Measurements from ENCODE around the gene RAD23A.
"Not testable (repeated sequence)": the region's sequence is repeated elsewhere in the genome, so short reads cannot be mapped to it uniquely, and the experiment has no call there.

Gene RAD23A

DNA sequence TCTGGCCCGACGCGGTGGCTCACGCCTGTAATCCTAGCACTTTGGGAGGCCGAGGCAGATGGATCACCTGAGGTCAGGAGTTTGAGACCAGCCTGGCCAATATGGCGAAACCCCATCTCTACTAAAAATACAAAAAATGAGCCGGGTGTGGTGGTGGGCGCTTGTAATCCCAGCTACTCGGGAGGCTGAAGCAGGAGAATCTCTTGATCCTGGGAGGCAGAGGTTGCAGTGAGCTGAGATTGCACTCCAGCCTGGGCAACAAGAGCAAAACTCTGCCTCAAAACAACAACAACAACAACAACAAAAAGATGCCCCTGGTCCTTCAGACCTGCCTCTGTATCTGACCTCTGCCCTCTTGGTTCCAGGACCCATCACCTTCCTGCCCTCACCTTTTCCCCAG, 9.9 kb downstream of the RAD23A start:
- DNase-seq (ENCODE audit: low read depth in 2 of 2), result not testable (repeated sequence)

DNA sequence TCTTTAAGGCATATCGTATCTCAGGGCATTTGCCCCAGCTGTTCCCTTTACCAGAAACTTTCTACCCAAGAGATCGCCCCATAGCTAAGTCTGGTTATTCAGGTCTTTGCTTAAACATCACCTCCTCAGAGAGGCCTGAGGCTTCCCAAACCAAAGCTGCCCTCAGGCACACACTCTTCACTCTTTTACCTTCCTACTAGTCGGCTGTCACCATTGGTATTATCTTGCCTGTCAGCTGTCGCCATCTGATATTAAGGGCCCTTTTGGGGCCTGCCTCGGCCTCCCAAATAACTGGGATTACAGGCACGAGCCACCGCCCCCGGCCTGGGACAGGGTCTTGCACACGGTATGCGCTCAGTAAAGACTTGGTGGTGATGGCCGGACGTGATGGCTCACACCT, 10.3 kb downstream of the RAD23A start:
- no peak for DNase-seq (ENCODE audit: low read depth in 2 of 2)

DNA sequence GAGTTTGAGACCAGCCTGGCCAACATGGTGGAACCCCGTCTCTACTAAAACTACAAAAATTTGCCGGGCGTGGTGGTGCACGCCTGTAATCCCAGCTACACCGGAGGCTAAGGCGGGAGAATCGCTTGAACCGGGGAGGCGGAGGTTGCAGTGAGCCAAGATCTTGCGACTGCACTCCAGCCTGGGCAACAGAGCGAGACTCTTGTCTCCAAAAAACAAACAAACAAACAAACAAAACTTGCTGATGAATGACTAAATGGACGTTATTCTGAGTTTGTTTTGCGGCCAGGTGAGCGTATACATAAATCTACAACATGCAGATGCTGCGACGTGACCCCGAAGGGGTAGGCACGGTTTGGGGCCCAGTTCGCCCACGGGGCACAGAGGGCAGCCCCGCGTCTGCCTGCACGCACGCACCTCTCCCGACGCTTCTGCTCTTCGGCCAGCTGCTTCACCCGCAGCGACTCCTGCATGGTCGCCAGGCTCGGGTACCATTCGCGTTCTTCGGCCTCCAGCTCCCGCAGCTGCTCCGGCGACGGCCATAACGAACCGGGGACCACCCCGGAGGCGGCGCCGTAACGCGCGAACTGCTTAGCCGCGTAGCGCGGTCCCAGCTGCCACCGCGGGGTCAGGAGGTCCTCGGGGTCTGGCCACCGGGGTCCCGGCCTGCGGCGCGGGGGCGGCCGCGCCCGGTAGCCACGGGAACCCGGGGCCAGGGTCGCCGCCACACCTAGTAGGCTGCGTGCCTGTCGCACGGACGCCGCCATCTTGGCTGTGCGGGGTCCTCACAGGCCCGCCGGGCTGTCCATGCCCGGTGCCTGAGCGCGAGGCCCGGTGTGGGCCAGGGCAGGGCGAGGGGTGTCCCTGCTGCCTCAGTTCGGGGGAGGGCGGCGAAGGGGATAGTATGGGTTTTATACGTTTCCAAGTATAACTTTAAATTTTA, 11.1 kb downstream of the RAD23A start, which contains the start of gene GADD45GIP1:
Gene GADD45GIP1, minus strand, starts transcription at position 778 of the 943 bp plus-strand sequence. Its CDS starts 11 bp downstream, at position 767.
- DNase-seq (ENCODE audit: low read depth in 2 of 2), result peak; percentile 72 to 76

DNA sequence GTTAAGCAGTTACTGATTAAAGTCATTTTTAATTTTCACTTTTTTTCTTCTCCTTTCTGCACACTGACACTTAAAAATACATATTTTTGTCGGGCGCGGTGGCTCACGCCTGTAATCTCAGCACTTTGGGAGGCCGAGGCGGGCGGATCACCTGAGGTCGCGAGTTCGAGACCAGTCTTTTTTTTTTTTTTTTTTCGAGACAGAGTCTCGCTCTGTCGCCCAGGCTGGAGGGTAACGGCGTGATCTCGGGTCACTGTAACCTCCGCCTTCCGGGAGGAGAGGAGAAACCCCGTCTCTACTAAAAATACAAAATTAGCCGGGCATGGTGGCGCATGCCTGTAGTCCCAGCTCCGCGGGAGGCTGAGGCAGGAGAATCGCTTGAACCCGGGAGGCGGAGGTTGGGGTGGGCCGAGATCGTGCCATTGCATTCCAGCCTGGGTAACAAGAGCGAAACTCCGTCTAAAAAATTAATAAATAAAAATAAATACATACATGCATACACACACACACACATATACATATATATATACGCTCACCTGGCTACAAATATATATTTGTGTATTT, 11.8 kb downstream of the RAD23A start:
- not testable (repeated sequence) for DNase-seq (ENCODE audit: low read depth in 2 of 2)

DNA sequence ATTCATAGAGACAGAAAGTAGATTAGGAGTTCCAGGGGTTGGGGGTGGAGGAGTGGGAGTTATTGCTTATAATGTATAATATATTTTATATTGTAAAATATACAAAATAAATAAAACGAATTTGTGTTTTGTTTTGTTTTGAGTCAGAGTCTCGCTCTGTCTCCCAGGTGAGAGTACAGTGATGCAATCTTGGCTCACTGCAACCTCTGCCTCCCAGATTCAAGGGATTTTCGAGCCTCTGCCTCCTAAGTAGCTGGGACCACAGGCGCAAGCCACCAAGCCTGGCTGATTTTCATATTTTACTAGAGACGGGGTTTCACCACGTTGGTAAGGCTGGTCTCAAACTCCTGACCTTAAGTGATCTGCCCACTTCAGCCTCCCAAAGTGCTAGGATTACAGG, 13.8 kb downstream of the RAD23A start:
- no peak for DNase-seq (ENCODE audit: low read depth in 2 of 2)

DNA sequence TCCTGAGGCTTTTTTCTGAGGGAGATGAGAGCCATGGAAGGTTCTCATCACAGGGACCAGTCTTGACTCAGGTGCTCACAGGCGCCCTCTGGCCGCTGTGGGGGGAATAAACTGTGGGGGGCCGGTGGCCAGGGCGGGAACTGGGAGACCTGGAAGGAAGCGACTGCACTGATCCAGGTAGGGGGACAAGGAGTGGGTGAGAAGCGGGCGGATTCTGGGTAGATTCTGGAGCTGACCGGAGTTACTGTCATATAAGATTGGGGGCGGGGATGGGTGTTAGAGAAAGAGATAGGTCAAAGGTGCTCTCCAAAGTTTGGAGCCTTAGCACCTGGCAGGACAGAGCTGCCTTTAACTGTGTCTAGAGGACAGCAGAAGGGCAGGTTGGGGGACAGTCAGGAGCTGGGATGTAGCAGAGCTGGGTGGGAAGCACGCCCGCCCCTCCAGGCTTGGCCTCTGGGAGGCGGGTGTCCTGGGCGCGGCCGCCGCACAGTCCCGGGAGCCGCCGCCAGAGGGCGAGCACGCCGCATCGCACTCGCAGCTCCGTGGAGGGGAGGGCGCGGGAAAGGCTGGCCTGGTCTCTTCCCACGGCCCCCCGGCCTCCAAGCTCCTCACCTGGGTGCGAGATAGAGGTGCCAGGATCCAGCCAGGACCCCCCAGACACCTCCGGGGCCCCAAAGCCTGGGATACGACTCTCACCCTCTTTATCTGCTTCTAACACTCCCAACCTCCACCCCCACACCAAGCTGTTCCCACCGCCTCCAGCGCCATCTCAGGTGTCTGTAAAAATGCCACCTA, 19.6 kb downstream of the RAD23A start:
- peak; percentile 77 to 84 for DNase-seq (ENCODE audit: low read depth in 2 of 2)

DNA sequence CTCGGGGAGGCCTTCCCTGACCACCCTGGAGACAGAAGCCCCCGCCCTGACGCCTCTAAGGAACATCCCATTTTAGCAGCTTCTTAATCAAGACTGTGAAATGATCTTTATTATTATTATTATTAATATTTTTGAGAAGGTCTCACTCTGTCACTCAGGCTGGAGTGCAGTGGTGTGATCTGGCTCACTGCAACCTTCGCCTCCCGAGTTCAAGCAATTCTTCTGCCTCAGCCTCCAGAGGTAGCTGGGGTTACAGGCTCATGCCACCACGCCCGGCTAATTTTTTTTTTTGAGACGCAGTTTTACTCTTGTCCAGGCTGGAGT, 20.1 kb downstream of the RAD23A start:
- no peak for DNase-seq (ENCODE audit: low read depth in 2 of 2)

DNA sequence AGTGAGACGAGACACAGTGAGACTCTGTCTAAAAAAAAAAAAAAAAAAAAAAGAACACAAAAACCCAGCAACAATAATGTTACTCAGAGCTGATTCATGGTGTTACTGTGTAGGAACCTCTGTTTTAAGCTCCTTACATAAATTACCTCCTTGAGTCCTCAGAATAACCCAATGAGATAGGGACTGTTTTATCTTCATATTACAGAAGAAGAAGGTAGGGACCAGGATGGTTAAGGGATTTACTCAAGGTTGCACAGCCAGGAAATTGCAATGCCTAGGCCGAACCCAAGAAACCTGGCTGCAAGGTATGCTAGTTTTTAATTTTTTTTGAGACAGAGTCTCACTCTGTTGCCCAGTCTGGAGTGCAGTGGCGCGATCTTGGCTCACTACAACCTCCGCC, 22.2 kb downstream of the RAD23A start:
- DNase-seq (ENCODE audit: low read depth in 2 of 2), result no peak

DNA sequence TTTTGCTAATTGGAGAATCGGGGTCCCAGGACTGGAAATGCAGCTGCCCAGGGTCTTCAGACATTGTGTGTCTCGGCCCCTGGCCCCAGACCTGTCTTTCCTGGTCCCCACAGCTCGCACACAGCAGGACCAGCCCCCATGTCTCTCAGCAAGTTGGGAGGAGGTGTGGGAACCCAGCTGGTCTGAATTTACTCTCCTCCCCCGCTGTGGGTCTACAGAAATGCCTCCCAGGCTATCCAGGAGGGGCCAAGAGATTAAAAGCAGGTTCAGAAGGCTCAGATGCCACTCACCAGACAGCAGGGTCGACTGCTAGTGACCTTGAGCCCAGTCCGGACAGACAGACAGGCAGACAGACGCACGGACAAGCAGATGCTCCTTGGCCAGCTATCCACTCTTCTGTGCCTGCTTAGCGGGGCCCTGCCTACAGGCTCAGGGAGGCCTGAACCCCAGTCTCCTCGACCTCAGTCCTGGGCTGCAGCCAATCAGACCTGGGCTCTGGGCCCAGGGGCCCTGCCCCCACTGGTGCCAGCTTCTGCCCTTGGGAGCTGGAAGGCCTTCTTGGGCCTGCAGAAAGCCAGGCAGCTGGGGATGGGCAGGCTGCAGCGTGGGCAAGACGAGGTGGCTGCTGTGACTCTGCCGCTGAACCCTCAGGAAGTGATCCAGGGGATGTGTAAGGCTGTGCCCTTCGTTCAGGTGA, 23.8 kb downstream of the RAD23A start, which contains the start of gene DAND5:
Gene DAND5, plus strand, starts transcription at position 285 of the 697 bp plus-strand sequence. Its CDS starts 85 bp downstream, at position 370.
- no peak for DNase-seq (ENCODE audit: low read depth in 2 of 2)

DNA sequence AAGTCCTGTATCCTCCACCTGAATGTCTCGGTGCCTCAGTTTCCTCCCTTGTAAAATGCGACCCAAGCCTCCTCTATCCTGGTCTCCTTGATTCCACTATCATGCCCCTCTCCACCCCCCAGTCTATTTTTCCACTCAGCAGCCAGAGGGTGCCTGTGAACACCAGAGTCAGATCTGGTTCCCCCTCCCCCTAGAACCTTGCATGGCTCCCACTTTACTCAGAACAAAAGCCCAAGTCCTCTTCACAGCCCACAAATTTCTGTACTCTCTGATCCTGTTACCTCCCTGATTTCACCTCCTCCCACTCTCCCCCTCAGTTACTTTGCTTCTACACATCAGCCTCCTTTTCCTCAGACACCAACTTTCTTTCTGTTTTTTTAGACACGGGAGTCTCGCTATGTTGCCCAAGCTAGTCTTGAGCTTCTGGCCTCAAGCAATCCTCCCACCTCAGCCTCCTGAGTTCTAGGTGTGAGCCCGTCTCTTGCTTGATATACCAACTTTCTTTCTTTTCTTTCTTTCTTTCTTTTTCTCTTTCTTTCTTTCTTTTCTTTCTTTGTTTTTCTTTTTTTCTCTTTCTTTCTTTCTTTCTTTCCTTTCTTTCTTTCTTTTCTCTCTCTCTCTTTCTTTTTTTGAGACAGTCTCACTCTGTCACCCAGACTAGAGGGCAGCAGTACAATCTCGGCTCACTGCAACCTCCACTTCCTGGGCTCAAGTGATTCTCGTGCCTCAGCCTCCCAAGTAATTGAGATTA, 24.6 kb downstream of the RAD23A start:
- DNase-seq (ENCODE audit: low read depth in 2 of 2), result no peak

DNA sequence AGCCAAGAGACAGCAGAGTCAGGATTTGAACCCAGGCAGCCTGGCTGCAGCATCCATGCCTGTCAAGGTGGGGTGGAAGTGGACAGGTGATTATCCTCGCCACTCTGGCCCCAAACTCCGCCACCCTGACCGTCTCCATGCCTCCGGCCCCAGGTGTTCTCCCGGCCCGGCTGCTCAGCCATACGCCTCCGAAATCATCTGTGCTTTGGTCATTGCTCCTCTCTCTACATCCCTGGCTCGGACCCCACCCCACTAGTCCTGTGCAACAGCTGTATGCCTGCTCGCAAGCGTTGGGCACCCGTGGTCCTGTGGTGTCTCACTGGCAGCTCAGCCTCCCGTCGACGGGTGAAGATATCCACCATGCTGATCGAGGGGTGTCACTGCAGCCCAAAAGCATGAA, 27.6 kb downstream of the RAD23A start:
- DNase-seq (ENCODE audit: low read depth in 2 of 2), result no peak

DNA sequence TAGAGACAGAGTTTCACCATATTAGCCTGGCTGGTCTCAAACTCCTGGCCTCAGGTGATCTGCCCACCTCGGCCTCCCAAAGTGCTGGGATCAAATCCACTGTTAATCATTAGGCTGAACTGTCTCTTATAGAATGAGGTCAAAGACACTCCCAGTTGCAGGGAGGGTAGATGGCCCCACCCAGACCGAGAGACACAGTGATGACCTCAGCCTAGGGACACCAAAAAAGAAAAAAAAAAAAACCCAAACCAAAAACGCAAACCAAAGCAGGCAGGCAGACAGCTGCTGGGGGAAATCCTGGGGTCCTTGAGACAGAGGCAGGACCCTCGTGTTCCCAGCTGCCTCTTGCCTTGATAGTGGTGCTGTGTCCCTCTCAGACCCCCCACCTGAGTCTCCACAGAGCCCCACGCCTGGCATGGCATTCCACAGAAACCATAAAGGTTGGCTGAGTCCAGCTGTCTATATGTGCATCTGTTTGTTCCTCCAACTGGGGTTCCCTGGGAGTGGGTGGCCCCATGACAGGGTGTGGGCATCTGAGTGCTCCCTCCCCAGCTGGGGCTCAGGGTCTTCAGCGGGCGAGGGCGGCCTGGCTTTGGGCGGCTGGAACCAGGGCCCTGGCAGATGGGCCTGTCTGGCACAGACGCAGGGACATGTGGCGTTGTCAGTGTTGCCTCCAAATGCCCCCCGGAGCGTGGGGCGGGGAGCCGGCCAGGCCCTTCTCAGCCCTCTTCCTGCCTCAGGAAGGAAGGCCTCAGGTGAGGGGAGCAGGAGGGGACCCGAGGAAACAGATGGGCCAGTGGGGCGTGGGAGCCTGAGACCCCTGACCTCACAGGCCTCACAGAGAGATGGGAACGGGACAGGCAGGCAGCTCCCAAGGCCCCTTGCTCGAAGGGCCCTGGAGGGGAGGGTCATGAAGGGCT, 28.9 kb downstream of the RAD23A start:
- no peak for DNase-seq (ENCODE audit: low read depth in 2 of 2)

DNA sequence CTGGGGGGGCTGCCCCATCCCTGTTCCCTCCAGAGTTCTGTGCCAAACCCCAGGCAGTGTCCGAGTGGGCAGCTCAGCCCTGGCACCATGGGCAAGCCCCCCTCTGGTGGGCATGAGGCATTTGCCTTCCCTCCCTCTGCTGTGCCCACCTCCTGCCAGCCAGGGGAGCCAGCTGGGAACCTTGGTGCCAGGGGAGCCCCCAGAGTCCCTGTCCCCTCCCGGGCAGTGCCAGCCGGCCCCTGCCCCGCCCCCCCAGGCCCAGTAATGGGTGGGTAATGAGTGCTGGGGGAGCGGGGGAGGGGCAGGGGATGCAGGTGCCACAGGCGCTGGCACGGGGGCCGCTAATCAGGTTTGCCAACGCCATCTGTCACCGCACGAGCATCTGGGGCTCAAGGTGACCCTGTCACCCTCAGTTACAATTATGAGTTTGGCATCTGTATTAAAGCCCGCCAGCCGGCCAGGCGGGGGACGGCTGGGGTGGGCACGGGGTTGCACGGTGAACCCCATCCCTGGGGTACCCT, 29.6 kb downstream of the RAD23A start:
- no peak for DNase-seq (ENCODE audit: low read depth in 2 of 2)

DNA sequence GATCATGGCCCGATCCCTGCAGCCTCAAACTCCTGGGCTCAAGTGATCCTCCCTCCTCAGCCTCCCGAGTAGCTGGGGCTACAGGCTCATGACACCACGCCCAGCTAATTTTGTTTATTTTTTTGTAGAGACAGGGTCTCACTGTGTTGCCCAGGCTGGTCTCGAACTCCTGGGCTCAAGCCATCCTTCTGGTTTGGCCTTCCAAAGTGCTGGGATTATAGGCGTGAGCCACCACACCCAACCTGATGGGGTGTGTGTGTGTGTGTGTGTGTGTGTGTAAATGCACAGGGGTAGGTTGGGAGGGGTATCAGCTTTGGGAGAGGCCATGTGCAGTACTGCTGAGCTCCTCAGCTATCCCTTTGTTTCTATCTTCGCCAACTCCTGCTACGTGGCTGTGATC, 30.4 kb downstream of the RAD23A start:
- not testable (repeated sequence) for DNase-seq (ENCODE audit: low read depth in 2 of 2)

DNA sequence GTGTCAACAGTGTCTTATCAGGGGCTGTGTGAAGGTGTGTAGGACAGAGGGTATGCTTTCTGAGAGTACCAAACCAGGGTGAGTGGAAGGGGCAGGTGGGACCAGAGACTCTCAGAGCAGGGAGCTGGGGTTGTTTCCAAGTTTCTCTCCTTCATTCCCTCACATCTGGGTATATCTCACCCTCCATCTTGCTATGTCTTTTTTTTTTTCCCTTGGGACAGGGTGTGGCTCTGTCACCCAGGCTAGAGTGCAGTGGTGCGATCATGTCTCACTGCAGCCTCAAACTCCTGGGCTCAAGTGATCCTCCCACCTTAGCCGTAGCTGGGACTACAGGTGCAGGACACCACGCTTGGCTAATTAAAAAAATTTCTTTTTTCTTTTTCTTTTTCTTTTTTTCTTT, 34.3 kb downstream of the RAD23A start:
- no peak for DNase-seq (ENCODE audit: low read depth in 2 of 2)

DNA sequence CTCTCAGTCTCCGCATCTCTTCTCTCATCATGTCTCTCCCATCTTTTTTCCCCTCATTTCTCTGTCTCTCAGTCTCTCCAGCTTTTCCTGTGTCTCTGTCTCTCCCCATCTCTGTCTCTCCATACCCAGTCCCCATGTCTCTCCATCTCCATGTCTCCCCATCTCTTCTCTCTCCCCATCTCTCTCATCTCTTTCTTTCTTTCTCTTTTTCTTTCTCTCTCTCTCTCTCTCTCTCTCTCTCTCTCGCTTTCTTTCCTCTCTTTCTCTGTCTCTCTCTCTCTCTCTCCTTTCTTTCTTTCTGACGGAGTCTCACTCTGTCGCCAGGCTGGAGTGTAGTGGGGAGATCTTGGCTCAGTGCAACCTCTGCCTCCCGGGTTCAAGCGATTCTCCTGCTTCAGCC, 37.0 kb downstream of the RAD23A start:
- no peak for DNase-seq (ENCODE audit: low read depth in 2 of 2)

DNA sequence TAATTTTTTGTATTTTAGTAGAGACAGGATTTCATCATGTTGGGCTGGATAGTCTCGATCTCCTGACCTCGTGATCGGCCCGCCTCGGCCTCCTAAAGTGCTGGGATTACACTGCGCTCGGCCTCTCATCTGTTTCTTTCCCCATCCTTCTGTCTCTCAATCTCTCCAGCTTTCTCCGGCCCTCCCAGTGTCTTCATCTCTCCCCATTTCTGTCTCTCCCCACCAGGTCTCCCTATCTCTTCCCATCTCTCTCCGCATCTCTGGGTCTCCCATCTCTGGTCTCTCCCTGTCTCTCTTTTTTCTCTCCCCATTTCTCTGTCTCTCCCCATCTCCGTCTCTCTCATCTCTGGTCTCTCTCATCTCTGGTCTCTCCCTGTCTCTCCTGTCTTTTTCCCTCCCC, 37.4 kb downstream of the RAD23A start:
- DNase-seq (ENCODE audit: low read depth in 2 of 2), result no peak

DNA sequence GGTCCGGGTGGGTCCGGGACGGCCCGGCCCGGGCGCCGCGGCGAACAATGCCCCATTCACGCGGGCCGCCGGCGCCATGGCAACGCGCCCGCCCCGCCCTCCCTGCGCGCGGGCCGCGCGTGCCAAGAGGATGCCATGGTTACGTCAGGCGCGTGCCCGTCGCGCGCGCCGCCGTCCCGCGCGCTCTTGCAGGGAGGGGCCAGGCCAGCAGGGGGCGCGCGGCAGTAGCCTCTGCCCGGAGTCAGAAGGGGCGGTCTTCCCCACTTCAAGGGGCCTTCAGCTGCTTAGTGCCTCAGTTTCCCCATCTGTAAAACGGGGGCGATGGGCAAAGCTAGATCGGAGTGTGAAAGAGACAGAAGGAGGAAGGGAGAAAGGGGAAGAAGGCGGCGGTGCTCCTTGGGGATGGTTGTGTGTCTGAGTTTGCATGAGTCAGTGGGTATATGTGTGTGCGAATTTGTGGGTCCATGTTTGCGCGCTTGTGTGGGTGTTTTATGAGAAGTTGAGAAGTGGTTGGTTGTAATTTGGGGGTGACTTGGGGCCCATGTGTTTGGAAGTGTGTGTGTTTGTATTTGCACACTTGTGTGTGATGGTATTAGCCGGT, 38.0 kb downstream of the RAD23A start:
- peak; percentile 68 to 73 for DNase-seq (ENCODE audit: low read depth in 2 of 2)

DNA sequence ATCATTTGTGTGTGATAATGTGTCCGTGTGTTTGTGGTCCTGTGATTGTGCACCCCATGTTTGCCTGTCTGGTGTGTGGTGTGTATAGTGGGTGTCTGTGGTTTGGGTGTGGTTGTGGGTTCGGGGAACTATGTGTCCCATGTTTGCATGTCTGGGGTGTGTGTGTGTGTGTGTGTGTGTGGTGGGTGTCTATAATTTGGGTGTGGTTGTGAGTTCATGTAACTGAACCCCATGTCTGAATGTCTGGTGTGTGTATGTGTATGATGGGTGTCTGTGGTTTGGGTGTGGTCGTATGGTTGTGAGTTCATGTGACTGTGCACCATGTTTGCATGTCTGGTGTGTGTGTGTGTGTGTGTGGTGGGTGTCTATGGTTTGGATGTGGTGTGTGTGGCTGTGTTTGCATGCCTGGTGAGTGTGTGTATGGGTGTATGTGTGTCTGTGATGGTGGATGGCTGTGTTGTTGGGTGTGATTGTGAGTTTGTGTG, 38.5 kb downstream of the RAD23A start:
- DNase-seq (ENCODE audit: low read depth in 2 of 2), result no peak

Data from activated CD4-positive, alpha-beta T cell treated with anti-CD3 and anti-CD28 coated beads for 24 hours (primary cell).